ENCODE results near the gene ZBTB16. TPM values are rescaled to one million over a fixed set of nuclear protein-coding genes. Genes with fewer than 3 reads are reported as not detected.

The ZBTB16 gene
- total and polyA plus RNA-seq, 10 donors, result 1.5 to 85.6 (median 42.1) TPM

GRCh38 chr11:114063149-114063828, 3.8 kb downstream of the ZBTB16 start:
- Histone ChIP-seq H3K36me3 (peaks cover 0 to 57% (median 19%) of the 10 kb centered on the region in 6 donors), H3K4me1 (peaks cover 4 to 94% (median 39%) of the 10 kb centered on the region in 6 donors), H3K9me3 (no peaks in the 10 kb centered on the region), H3K27me3 (replicated peaks in 1 of 7) (peaks cover 0 to 36% (median 11%) of the 10 kb centered on the region in 7 donors), H3K27ac (peak overlapping the region in 2 of 8 donors; percentile 94 to 95), H3K4me3 (peak overlapping the region in 3 of 8 donors; percentile 80 to 97 (median 88))
- WGBS, 5 donors, result 90 to 98% (median 95%) methylated on average over 24 to 26 of the region's 26 CpGs
- intact Hi-C loops (cut with DNase I; ENCODE audit: low total_unique reads), result no loop called here
- TF ChIP-seq POLR2AphosphoS5 (IDR thresholded peaks at IDR 0.05) (peak in 2 of 3 donors; percentile 22 to 23), CTCF (IDR thresholded peaks at IDR 0.05 in 8 of 11, conservative IDR thresholded peaks at IDR 0.05 in 3 of 11) (no peak)
- no peak for DNase-seq

DNA sequence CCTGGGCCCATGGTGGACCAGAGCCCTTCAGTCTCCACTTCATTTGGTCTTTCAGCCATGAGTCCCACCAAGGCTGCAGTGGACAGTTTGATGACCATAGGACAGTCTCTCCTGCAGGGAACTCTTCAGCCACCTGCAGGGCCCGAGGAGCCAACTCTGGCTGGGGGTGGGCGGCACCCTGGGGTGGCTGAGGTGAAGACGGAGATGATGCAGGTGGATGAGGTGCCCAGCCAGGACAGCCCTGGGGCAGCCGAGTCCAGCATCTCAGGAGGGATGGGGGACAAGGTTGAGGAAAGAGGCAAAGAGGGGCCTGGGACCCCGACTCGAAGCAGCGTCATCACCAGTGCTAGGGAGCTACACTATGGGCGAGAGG, 4.3 kb downstream of the ZBTB16 start:
- H3K4me1 ChIP-seq, result peaks cover 4 to 94% (median 34%) of the 10 kb centered on the region in 6 donors
- no peaks in the 10 kb centered on the region for H3K9me3 ChIP-seq
- H3K27me3 ChIP-seq (replicated peaks in 1 of 7), result peaks cover 0 to 31% (median 8%) of the 10 kb centered on the region in 7 donors
- intact Hi-C loops (cut with DNase I; ENCODE audit: low total_unique reads), result no loop called here
- peak overlapping the region in 1 of 8 donors; percentile 46 for H3K27ac ChIP-seq
- TF ChIP-seq CTCF (IDR thresholded peaks at IDR 0.05 in 8 of 11, conservative IDR thresholded peaks at IDR 0.05 in 3 of 11), result no peak
- no peak for TF ChIP-seq POLR2A (IDR thresholded peaks at IDR 0.05)
- no peak for TF ChIP-seq POLR2AphosphoS5 (IDR thresholded peaks at IDR 0.05)
- DNase-seq, result no peak
- H3K36me3 ChIP-seq, result peaks cover 0 to 62% (median 19%) of the 10 kb centered on the region in 6 donors
- 88 to 99% (median 91%) methylated on average over 8 of the region's 8 CpGs for WGBS, 5 donors
- H3K4me3 ChIP-seq, result peak overlapping the region in 4 of 8 donors; percentile 18 to 97 (median 22)

GRCh38 chr11:114064216-114064615, 4.7 kb downstream of the ZBTB16 start:
- Histone ChIP-seq H3K36me3 (peaks cover 0 to 66% (median 19%) of the 10 kb centered on the region in 6 donors), H3K27me3 (replicated peaks in 1 of 7) (peaks cover 0 to 27% (median 8%) of the 10 kb centered on the region in 7 donors), H3K4me1 (peaks cover 4 to 94% (median 30%) of the 10 kb centered on the region in 6 donors), H3K9me3 (no peaks in the 10 kb centered on the region), H3K4me3 (peak overlapping the region in 4 of 8 donors; percentile 18 to 97 (median 22)), H3K27ac (peak overlapping the region in 2 of 8 donors; percentile 13 to 46)
- TF ChIP-seq POLR2A (IDR thresholded peaks at IDR 0.05) (no peak), POLR2AphosphoS5 (IDR thresholded peaks at IDR 0.05) (peak in 2 of 3 donors; percentile 59 to 77), CTCF (IDR thresholded peaks at IDR 0.05 in 8 of 11, conservative IDR thresholded peaks at IDR 0.05 in 3 of 11) (no peak)
- DNase-seq, result no peak
- intact Hi-C loops (cut with DNase I; ENCODE audit: low total_unique reads), result no loop called here
- WGBS, 5 donors, result 79 to 93% (median 84%) methylated on average over 10 to 14 of the region's 14 CpGs

- H3K27ac ChIP-seq, result peak overlapping the region in 2 of 8 donors; percentile 31 to 46
- H3K27me3 ChIP-seq (replicated peaks in 1 of 7), result peaks cover 0 to 18% (median 4%) of the 10 kb centered on the region in 7 donors
- no peaks in the 10 kb centered on the region for H3K9me3 ChIP-seq
- H3K36me3 ChIP-seq, result peaks cover 0 to 72% (median 19%) of the 10 kb centered on the region in 6 donors
- H3K4me3 ChIP-seq, result peak overlapping the region in 4 of 8 donors; percentile 18 to 97 (median 22)
- intact Hi-C loops (cut with DNase I; ENCODE audit: low total_unique reads), result no loop called here
- WGBS, 5 donors, result 61 to 91% (median 80%) methylated on average over 4 of the region's 4 CpGs
- no peak for DNase-seq
- TF ChIP-seq POLR2AphosphoS5 (IDR thresholded peaks at IDR 0.05) (no peak), CTCF (IDR thresholded peaks at IDR 0.05 in 8 of 11, conservative IDR thresholded peaks at IDR 0.05 in 3 of 11) (no peak), POLR2A (IDR thresholded peaks at IDR 0.05) (no peak)
- peaks cover 4 to 91% (median 30%) of the 10 kb centered on the region in 6 donors for H3K4me1 ChIP-seq
Measured at GRCh38 chr11:114065094-114065493, 5.6 kb downstream of the ZBTB16 start.

All from spleen (tissue), 11 donors.